Keratinocyte (primary cell): Measurements from ENCODE around the gene CTTN. TPM values are rescaled to one million over a fixed set of nuclear protein-coding genes. Genes with fewer than 3 reads are reported as not detected.

ENCODE experiments used
- DNase-seq: peaks from one replicate; pipeline ENCODE4 v3.0.0-alpha.2; 2011; ENCODE audit warnings: low read depth, missing footprints, low spot score
- FAIRE-seq: peaks from 2 replicates; lab custom pipeline; 2011; peaks lifted over from hg19 to GRCh38; lab: Jason Lieb, UNC
- H2AFZ ChIP-seq: 2 replicates; pipeline ENCODE4 v1.6.0; 2012; ENCODE audit warnings: low read length, control low read depth, inconsistent platforms; ENCODE audit not compliant: control insufficient read depth
- H3K27ac ChIP-seq: 2 replicates; pipeline ENCODE4 v1.5.1; 2011; ENCODE audit warnings: low read length; ENCODE audit not compliant: control insufficient read depth, insufficient read depth
- H3K27me3 ChIP-seq: 3 replicates; pipeline ENCODE4 v1.6.0; 2011; ENCODE audit warnings: low read length; ENCODE audit not compliant: control insufficient read depth, insufficient read depth; ENCODE audit errors: extremely low read depth
- H3K36me3 ChIP-seq, 2 experiments: 2 replicates in 1 of 2; 3 replicates in 1 of 2; pipeline ENCODE4 v1.5.1; 2011; ENCODE audit warnings: low read length in 2 of 2, mild to moderate bottlenecking in 1 of 2; ENCODE audit not compliant: control insufficient read depth in 2 of 2, insufficient read depth in 2 of 2; ENCODE audit errors: extremely low read depth in 1 of 2
- H3K4me1 ChIP-seq: 3 replicates; pipeline ENCODE4 v1.5.1; 2011; ENCODE audit warnings: low read length; ENCODE audit not compliant: control insufficient read depth, insufficient read depth; ENCODE audit errors: extremely low read depth
- H3K4me2 ChIP-seq: 3 replicates; pipeline ENCODE4 v1.6.0; 2011; ENCODE audit warnings: low read depth, low read length; ENCODE audit not compliant: control insufficient read depth, insufficient read depth; ENCODE audit errors: extremely low read depth
- H3K4me3 ChIP-seq, 3 experiments: fragments of 200-600 bp in 1 of 3; sonication (generic) in 1 of 3; 2 replicates in 2 of 3; 3 replicates in 1 of 3; pipeline ENCODE4 v1.5.1; 2011 to 2016; ENCODE audit warnings: low read length in 3 of 3, mild to moderate bottlenecking in 3 of 3, control low read depth in 2 of 3, inconsistent platforms in 1 of 3, low read depth in 1 of 3, mixed read lengths in 1 of 3, mixed run types in 1 of 3, moderate library complexity in 1 of 3; ENCODE audit not compliant: control insufficient read depth in 2 of 3, insufficient read depth in 2 of 3; ENCODE audit errors: extremely low read depth in 1 of 3
- H3K79me2 ChIP-seq: 2 replicates; pipeline ENCODE4 v1.6.0; 2012; ENCODE audit warnings: low read length; ENCODE audit not compliant: control insufficient read depth, insufficient read depth
- H3K9ac ChIP-seq: 3 replicates; pipeline ENCODE4 v1.6.0; 2011; ENCODE audit warnings: low read length; ENCODE audit not compliant: control insufficient read depth, insufficient read depth; ENCODE audit errors: extremely low read depth
- H3K9me1 ChIP-seq: 3 replicates; pipeline ENCODE4 v1.6.0; 2011; ENCODE audit warnings: low read length; ENCODE audit not compliant: control insufficient read depth, insufficient read depth; ENCODE audit errors: extremely low read depth
- H3K9me3 ChIP-seq: 2 replicates; pipeline ENCODE4 v1.5.1; 2012; ENCODE audit warnings: low read depth, low read length; ENCODE audit not compliant: control insufficient read depth
- H4K20me1 ChIP-seq: 3 replicates; pipeline ENCODE4 v1.6.0; 2011; ENCODE audit warnings: low read length; ENCODE audit not compliant: control insufficient read depth, insufficient read depth; ENCODE audit errors: extremely low read depth
- CTCF ChIP-seq, 3 experiments: IDR thresholded peaks in 1 of 3; conservative IDR thresholded peaks in 1 of 3; optimal IDR thresholded peaks in 1 of 3; 2 replicates in 2 of 3; 3 replicates in 1 of 3; pipeline versions ENCODE3 to v1.5.1; 2011; ENCODE audit warnings: low read length in 3 of 3, mild to moderate bottlenecking in 3 of 3, moderate library complexity in 2 of 3, control low read depth in 1 of 3, inconsistent platforms in 1 of 3; ENCODE audit not compliant: insufficient read depth in 2 of 3; ENCODE audit errors: extremely low read depth in 1 of 3
- EZH2 ChIP-seq: IDR thresholded peaks from one replicate; pipeline ENCODE4 v1.6.1; 2012; ENCODE audit warnings: inconsistent platforms, mild to moderate bottlenecking, low read length, moderate library complexity
- dilution Hi-C: fragments of 300-500 bp; cut with MboI; formaldehyde crosslinking; loops from one replicate; pipeline ENCODE4 v1.7.0; 2020; ENCODE audit warnings: low sequenced_read_pairs; ENCODE audit not compliant: extremely low pct_ligation_motif_present
- polyA plus RNA-seq, 5 experiments: library from polyadenylated mRNA; depleted of rRNA in 3 of 5; stranded (reverse) in 3 of 5; stranded (forward) in 1 of 5; unstranded in 1 of 5; fragments of >200 nt; gene quantifications; 1 replicate in 1 of 5; 2 replicates in 3 of 5; 3 replicates in 1 of 5; pipeline versions ENCODE4 v1.2.1 to v1.2.3, GENCODE V29; 2011 to 2012; ENCODE audit warnings: missing spikeins in 2 of 5, low read depth in 1 of 5, low replicate concordance in 1 of 5

CTTN gene
- polyA plus RNA-seq, 1 donor (not counting 4 experiments of a cell fraction or from before 2014, with no cell fraction given) = 184 TPM

DNA sequence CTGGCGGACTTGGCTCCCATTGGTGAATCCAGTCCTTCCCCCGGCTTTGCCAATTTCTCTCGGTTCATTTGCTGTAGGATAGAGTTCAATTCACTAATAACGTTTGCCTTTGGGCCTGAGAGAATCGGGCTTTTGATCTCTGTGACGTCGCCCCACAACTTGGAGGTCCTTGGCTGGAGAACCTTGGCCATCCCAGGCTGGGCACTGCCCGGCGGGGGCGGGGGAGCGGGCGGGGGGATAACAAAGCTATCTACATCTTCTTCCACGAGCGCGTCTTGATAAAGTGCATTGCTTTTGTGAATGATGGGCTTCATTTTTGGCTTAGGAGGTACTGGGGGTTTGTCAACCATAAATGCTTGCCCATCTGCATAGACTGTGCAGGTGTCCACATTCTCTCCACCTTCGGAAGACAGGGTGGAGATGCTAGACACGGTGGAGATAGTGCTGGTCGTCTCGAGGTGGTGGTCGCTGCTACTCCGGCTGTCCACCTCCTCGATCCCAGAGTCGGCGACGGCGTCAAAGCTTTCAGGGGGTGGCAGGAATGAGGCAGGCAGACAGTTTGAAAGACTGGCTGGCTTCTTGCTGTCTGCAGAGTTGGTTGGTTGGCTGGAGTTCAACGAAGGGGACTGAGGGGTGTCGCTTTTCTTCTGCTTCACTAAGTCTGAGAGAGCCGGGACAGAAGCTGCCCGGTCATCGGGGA is 87.1 kb downstream of the CTTN start:
- no peaks in the 10 kb centered on the region for H3K9me1 ChIP-seq
- H3K27me3 ChIP-seq = no peaks in the 10 kb centered on the region
- dilution Hi-C loops = no loop called here
- no peak for DNase-seq
- H3K79me2 ChIP-seq = no peaks in the 10 kb centered on the region
- no peaks in the 10 kb centered on the region for H3K4me1 ChIP-seq
- TF ChIP-seq CTCF (optimal IDR thresholded peaks at IDR 0.05 in 1 of 3, IDR thresholded peaks at IDR 0.05 in 1 of 3, conservative IDR thresholded peaks at IDR 0.05 in 1 of 3; ENCODE audit: extremely low read depth in 1 of 3, insufficient read depth in 2 of 3, low read length in 3 of 3) (no peak), EZH2 (no peak)
- no peaks in the 10 kb centered on the region for H3K36me3 ChIP-seq
- peaks cover 7% of the 10 kb centered on the region for H3K9me3 ChIP-seq
- H3K9ac ChIP-seq = no peak overlapping the region
- H2AFZ ChIP-seq = no peak overlapping the region
- H3K27ac ChIP-seq = no peak overlapping the region
- no peak overlapping the region for H3K4me3 ChIP-seq
- no peak for FAIRE-seq
- H3K4me2 ChIP-seq = no peak overlapping the region
- no peaks in the 10 kb centered on the region for H4K20me1 ChIP-seq

- no peak overlapping the region for H3K9ac ChIP-seq
- no peak overlapping the region for H3K4me2 ChIP-seq
- no peaks in the 10 kb centered on the region for H3K36me3 ChIP-seq
- no peaks in the 10 kb centered on the region for H3K27me3 ChIP-seq
- no peak overlapping the region for H2AFZ ChIP-seq
- H3K4me1 ChIP-seq = no peaks in the 10 kb centered on the region
- no peak for DNase-seq
- no peak for FAIRE-seq
- no peaks in the 10 kb centered on the region for H3K79me2 ChIP-seq
- no peak overlapping the region for H3K27ac ChIP-seq
- no peak overlapping the region for H3K4me3 ChIP-seq
- no peaks in the 10 kb centered on the region for H4K20me1 ChIP-seq
- dilution Hi-C loops = no loop called here
- TF ChIP-seq CTCF (optimal IDR thresholded peaks at IDR 0.05 in 1 of 3, IDR thresholded peaks at IDR 0.05 in 1 of 3, conservative IDR thresholded peaks at IDR 0.05 in 1 of 3; ENCODE audit: extremely low read depth in 1 of 3, insufficient read depth in 2 of 3, low read length in 3 of 3) = no peak
- no peak for TF ChIP-seq EZH2
- H3K9me3 ChIP-seq = peaks cover 7% of the 10 kb centered on the region
- no peaks in the 10 kb centered on the region for H3K9me1 ChIP-seq
These were observed 87.7 kb downstream of the CTTN start for GRCh38 chr11:70486026-70486415.

Other genes starting within 250 kb of the CTTN start
- 31.5 to 45.3 TPM (median 33.7 TPM) in 3 replicates for gene FADD, start 195.2 kb upstream of the CTTN start, polyA plus RNA-seq
- gene PPFIA1, start 127.8 kb upstream of the CTTN start, polyA plus RNA-seq = 27.6 to 34.7 TPM (median 27.9 TPM) in 3 replicates